C4-2B (cell line): Measurements from ENCODE around the gene ARMC7.

ENCODE experiments used
- H3K27ac ChIP-seq: fragments of 450-650 bp; 2 replicates; pipeline ENCODE4 v1.5.1; 2017
- ZFX ChIP-seq: fragments of 450-650 bp; IDR thresholded peaks from 2 replicates; pipeline ENCODE4 v1.6.1; 2017
- TF ChIP-seq, protein P1 (sequence below): fragments of 450-650 bp; conservative IDR thresholded peaks from 2 replicates; pipeline ENCODE4 v1.5.1; 2017; ENCODE audit warnings: mild to moderate bottlenecking

ARMC7 gene

DNA sequence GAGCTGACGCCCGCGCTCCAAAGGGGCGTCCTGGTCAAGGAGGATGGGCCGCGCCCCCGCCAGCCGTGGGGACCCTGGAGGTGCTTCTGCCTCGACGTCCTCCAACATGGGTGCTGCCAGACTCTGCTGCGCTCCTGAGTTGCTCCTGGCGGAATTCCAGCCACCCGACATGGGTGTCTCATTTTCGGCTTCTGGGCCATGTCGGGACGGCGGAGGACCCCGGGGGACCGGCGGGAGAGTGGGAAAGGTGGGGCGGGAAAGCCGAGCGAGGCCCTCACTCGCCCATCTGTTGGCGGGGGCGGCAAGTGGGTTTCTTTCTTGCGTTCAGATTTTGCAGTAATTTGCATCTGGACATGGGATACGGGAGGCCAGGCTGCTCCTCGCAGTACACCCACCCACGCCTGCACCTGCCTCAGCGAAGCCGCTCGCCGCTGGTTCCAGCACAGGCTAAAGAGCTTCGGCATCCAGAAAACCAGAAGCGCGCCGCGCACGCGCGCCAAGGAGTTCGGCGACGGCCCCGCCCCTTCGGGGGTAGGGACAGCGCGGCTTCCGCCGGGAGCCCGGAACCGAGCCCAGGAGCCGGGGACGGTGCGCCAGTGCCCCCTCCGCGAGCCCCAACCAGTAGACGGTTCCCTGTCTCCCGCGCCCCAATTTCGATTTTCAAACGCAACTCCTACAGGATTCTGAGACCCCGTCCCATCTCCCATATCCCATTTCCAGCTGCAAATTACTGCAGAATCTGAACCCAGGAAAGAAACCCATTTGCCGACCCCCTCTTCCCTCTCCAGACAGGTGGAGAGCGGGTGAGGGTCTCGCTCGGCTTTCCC, at the start of gene ARMC7:
ARMC7 (plus strand) TSS at position 563 of the 827 bp plus-strand sequence. CDS start 320 bp downstream, outside the sequence.
- TF ChIP-seq ZFX, result no peak
- TF ChIP-seq, protein P1, sequence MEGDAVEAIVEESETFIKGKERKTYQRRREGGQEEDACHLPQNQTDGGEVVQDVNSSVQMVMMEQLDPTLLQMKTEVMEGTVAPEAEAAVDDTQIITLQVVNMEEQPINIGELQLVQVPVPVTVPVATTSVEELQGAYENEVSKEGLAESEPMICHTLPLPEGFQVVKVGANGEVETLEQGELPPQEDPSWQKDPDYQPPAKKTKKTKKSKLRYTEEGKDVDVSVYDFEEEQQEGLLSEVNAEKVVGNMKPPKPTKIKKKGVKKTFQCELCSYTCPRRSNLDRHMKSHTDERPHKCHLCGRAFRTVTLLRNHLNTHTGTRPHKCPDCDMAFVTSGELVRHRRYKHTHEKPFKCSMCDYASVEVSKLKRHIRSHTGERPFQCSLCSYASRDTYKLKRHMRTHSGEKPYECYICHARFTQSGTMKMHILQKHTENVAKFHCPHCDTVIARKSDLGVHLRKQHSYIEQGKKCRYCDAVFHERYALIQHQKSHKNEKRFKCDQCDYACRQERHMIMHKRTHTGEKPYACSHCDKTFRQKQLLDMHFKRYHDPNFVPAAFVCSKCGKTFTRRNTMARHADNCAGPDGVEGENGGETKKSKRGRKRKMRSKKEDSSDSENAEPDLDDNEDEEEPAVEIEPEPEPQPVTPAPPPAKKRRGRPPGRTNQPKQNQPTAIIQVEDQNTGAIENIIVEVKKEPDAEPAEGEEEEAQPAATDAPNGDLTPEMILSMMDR, result no peak
- peak within 1 kb of the TSS; percentile 82 for H3K27ac ChIP-seq

DNA sequence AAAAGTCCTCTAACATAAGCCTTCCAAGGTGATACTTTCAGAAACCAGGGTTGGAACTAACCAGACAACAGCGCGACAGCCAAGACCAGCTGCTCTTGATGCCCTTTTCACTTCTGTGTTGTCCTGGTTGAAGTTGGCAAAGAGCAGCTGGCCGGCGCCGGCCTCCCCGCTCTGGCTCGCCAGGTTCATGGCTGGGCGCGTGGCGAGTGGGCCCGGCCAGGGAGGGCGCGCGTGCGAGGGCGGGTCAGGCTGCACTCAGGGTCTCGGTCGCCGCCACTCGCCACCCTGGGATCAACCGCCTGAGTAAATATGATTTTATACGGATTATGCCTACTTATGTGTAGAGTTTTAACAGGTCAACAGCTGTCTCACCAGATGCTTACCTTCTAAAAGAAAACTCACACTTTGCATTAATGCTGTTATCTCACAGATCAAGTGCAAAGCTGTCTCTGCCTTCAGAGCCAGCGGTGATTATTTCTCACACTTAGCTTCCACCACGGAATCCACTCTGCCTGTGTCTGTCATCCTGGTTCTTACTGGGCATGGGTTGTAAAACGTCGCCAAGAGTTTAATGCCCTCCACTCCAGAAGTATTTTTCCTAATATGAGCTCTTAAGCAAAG, 49.2 kb upstream of the ARMC7 start:
- no peak for TF ChIP-seq ZFX
- TF ChIP-seq, protein P1, result no peak

DNA sequence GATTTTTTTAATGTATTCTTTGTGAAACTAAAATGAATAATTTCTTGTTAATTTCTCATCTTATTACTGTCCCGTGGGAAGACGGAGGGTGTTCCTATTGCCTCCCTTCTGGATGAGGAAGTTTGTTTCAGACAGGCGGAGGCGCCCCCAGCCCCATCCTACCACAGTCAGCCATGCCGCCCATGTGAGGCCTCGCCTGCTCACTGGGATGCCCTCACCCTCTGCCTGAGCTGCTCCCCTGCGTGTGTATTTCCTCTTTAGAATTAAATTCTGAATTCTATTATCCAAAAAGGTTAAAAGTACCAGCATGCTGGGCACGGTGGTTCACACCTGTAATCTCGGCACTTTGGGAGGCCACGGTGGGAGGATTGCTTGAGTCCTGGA, 48.7 kb upstream of the ARMC7 start:
- no peak overlapping the region for H3K27ac ChIP-seq
- TF ChIP-seq, protein P1, result no peak
- TF ChIP-seq ZFX, result no peak

More for the DNA sequence above, 49.2 kb upstream of the ARMC7 start:
- no peak overlapping the region for H3K27ac ChIP-seq

DNA sequence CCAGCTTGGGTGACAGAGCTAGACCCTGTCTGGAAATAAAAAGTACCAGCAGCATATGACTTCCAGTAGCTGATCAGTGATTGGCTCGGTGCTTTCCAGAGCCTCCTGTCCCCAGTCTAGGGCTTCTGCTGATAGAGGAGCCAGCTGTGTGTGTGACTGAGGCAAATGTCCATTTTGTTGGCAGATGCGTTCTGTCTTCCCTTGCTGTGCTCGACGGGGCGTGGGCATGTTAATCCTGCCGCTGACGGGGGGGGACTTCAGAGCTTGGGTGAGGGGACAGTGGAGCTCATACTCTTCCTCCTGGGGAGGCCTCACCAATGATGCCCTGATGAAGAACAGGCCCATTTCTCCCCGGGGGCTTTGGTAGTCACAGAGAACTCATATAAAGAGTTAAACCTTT, 48.2 kb upstream of the ARMC7 start:
- no peak overlapping the region for H3K27ac ChIP-seq
- TF ChIP-seq, protein P1, result no peak
- no peak for TF ChIP-seq ZFX

- TF ChIP-seq, protein P1, result no peak
- TF ChIP-seq ZFX, result no peak
- no peak overlapping the region for H3K27ac ChIP-seq
Measured at GRCh38 chr17:75063201-75063600, 46.6 kb upstream of the ARMC7 start.

- TF ChIP-seq, protein P1, result no peak
- TF ChIP-seq ZFX, result no peak
- no peak overlapping the region for H3K27ac ChIP-seq
Measured at GRCh38 chr17:75063626-75064025, 46.1 kb upstream of the ARMC7 start.

DNA sequence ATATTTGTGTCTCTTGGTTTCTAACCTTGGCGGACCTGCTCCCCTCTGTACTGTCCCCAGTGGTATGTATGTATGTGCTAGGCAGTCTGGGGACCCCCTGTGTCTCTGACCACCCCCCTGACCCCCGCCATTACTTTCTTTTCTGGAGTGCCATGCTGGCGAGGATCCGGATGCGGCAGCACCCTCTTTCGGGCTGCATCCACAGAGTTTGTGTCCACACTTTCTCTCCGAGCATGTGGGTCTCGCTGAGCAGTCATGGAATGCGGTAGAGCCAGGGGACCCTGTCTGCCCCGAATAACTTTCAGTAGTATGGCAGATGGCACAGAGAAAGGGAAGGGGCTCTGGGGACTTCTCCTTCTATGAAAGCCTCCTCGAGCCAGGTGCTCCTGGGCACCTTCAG, 45.7 kb upstream of the ARMC7 start:
- H3K27ac ChIP-seq, result no peak overlapping the region
- TF ChIP-seq ZFX, result no peak
- TF ChIP-seq, protein P1, result no peak
